GM12875 (cell line): ENCODE data around the gene AP3B1.

Experiments
- H3K4me3 ChIP-seq: one replicate; pipeline ENCODE4 v1.5.1; 2011; ENCODE audit warnings: low read depth, low read length, control low read depth
- TF ChIP-seq, protein P1 (sequence below): IDR thresholded peaks from 2 replicates; pipeline ENCODE4 v1.5.1; 2011; ENCODE audit warnings: low read depth, mild to moderate bottlenecking, control low read depth, inconsistent platforms, low read length, moderate library complexity, borderline replicate concordance; ENCODE audit not compliant: insufficient read depth

The AP3B1 gene

DNA sequence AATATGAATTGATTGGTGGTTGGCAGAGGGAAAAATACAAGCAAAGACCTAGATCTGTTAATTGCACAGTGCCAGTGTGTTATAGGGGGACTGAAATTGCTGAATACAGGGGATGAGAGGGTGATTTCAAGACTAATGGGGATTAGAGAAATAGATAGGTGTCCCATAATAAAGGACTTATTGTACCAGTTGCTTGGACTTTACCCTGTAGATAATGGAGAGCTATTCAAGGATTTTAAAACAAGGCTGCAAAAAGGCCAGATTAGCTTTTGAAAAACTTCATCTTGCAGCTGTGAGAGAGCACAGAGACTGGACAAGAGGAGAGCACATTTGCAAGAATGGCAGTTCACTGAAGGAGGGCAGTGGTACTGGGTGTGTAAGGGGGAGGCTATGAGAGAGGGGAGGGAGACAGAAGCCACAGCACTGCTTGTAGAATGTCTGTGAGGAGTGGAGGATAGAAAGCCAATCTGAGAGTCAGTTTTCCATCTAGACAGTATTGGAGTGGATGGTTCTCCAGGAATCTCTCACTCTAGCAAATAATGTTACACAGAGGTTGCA lies 37.1 kb upstream of the AP3B1 start:
- no peak overlapping the region for H3K4me3 ChIP-seq
- TF ChIP-seq, protein P1, sequence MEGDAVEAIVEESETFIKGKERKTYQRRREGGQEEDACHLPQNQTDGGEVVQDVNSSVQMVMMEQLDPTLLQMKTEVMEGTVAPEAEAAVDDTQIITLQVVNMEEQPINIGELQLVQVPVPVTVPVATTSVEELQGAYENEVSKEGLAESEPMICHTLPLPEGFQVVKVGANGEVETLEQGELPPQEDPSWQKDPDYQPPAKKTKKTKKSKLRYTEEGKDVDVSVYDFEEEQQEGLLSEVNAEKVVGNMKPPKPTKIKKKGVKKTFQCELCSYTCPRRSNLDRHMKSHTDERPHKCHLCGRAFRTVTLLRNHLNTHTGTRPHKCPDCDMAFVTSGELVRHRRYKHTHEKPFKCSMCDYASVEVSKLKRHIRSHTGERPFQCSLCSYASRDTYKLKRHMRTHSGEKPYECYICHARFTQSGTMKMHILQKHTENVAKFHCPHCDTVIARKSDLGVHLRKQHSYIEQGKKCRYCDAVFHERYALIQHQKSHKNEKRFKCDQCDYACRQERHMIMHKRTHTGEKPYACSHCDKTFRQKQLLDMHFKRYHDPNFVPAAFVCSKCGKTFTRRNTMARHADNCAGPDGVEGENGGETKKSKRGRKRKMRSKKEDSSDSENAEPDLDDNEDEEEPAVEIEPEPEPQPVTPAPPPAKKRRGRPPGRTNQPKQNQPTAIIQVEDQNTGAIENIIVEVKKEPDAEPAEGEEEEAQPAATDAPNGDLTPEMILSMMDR, result no peak

DNA sequence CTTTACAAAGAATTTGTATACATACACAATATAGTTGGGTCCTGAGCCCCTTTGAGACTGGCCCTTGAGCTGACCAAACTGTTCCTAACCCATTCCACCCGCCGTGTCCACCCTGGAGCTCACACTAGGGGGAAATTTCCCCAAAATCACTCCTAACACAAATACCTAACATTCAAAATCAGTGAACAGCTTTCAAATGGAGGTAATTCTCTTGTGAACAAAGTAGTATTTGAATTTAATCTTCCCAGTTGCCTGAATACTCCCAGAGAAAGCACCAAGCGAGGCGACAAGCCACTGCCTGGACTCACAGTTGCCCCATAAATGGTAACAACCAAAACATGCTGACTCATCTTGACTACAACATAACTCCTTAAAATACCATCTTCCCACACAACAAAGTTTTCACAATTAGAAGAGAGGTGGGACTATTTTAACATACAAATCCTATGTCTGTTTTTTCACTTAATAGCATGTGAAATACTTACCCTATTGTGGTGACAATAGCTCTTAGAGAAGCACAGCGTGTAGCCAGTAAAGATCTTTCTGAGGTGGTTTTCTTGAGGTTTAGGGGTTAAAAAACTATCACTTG lies 34.2 kb upstream of the AP3B1 start:
- TF ChIP-seq, protein P1, result no peak
- no peak overlapping the region for H3K4me3 ChIP-seq

DNA sequence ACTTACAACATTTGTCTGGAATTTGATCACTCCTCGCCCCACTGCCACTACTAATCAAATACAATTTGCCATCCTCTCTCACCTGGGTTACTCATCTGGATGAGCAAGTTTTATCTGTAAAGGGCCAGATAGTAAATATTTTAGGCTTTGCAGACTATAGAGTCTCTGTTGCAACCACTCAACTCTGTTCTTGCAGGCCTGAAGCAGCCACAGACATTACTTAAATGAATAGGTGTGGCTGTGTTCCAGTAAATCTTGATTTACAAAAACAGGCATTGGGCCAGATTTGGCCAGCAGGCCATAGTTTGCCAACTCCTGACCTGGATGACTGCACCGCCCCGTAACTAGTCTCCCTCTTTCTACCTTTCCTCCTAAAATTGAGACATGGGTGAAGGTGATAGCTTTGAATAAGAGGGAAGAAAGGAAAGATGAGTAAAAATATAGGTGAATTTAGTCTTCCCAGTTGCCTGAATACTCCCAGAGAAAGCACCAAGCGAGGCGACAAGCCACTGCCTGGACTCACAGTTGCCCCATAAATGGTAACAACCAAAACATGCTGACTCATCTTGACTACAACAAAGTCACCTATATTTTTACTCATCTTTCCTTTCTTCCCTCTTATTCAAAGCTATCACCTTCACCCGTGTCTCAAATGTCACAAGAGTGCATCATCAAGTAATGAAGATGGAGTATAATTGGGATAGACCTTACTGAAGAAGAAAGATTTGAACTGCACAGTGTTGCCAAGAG lies 33.4 kb upstream of the AP3B1 start:
- no peak overlapping the region for H3K4me3 ChIP-seq
- TF ChIP-seq, protein P1, result no peak

GRCh38 chr5:78326930-78327329 lies 32.4 kb upstream of the AP3B1 start:
- TF ChIP-seq, protein P1, result no peak
- H3K4me3 ChIP-seq, result no peak overlapping the region

GRCh38 chr5:78323241-78323640 lies 28.7 kb upstream of the AP3B1 start:
- H3K4me3 ChIP-seq, result no peak overlapping the region
- TF ChIP-seq, protein P1, result no peak

DNA sequence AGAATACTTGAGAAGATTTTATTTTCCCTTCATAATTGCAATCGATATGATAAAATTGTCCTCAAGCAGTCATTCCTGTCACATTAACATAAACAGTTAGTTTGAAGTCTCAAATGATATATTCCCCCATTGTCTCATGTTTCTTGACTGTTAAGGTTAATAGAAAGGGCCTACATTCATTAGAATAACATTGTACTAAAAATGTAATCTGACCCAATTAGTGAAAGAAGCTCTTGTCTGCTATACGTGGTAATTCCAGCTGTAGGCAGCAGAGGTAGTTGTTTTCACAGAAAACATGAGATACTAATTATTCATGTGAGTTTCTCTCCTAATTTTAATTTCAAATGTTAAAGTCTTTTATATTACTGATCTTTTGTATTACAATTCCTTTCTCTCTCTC lies 25.9 kb upstream of the AP3B1 start:
- no peak overlapping the region for H3K4me3 ChIP-seq
- TF ChIP-seq, protein P1, result peak; percentile 40; the same call in 1 of the 2 replicates

- no peak overlapping the region for H3K4me3 ChIP-seq
- TF ChIP-seq, protein P1, result no peak
These were observed 23.8 kb upstream of the AP3B1 start for GRCh38 chr5:78318337-78318736.
